ENCODE measurements around the gene KRTAP9-7. TPM values are rescaled to one million over a fixed set of nuclear protein-coding genes. Genes with fewer than 3 reads are reported as not detected.
"Not testable (repeated sequence)": the region's sequence is repeated elsewhere in the genome, so short reads cannot be mapped to it uniquely, and the experiment has no call there.

The KRTAP9-7 gene, protein sequence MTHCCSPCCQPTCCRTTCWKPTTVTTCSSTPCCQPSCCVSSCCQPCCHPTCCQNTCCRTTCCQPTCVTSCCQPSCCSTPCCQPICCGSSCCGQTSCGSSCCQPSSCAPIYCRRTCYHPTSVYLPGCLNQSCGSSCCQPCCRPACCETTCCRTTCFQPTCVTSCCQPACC
- total RNA-seq = not detected

- not testable (repeated sequence) for H3K27ac Mint-ChIP-seq, H3K27me3 Mint-ChIP-seq, H3K4me3 Mint-ChIP-seq, DNase-seq, H3K36me3 Mint-ChIP-seq, H3K4me1 Mint-ChIP-seq, H3K9me3 Mint-ChIP-seq
Observed at GRCh38 chr17:41275648-41276190, at the start of gene KRTAP9-7. Gene KRTAP9-7, plus strand, starts transcription at chr17:41275698. Its CDS starts 0 bp downstream, at chr17:41275698.

GRCh38 chr17:41226051-41226450, 49.4 kb upstream of the KRTAP9-7 start:
- no peaks in the 10 kb centered on the region for H3K4me1 Mint-ChIP-seq
- no peak overlapping the region for H3K4me3 Mint-ChIP-seq
- H3K9me3 Mint-ChIP-seq = no peaks in the 10 kb centered on the region

DNA sequence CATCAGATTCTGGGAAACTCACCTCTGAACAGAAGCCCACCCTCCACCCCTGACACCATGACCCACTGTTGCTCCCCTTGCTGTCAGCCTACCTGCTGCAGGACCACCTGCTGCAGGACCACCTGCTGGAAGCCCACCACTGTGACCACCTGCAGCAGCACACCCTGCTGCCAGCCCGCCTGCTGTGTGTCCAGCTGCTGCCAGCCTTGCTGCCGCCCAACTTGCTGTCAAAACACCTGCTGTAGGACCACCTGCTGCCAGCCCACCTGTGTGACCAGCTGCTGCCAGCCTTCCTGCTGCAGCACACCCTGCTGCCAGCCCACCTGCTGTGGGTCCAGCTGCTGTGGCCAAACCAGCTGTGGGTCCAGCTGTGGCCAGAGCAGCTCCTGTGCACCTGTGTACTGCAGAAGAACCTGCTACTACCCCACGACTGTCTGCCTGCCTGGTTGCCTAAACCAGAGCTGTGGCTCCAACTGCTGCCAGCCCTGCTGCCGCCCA, 48.9 kb upstream of the KRTAP9-7 start, which contains the start of gene KRTAP9-2:
Gene KRTAP9-2 (plus strand): TSS at position 51 of the 498 bp plus-strand sequence. CDS start 7 bp downstream, at position 58.
- not testable (repeated sequence) for H3K36me3 Mint-ChIP-seq, DNase-seq, H3K4me3 Mint-ChIP-seq, H3K27ac Mint-ChIP-seq, H3K27me3 Mint-ChIP-seq, H3K9me3 Mint-ChIP-seq, H3K4me1 Mint-ChIP-seq

More at GRCh38 chr17:41226051-41226450, 49.4 kb upstream of the KRTAP9-7 start:
- no peak for DNase-seq
- Mint-ChIP-seq H3K36me3 (no peaks in the 10 kb centered on the region), H3K27me3 (no peaks in the 10 kb centered on the region), H3K27ac (no peak overlapping the region)

- no peak for DNase-seq
- peaks cover 4% of the 10 kb centered on the region for H3K4me1 Mint-ChIP-seq
- no peak overlapping the region for H3K27ac Mint-ChIP-seq
- H3K4me3 Mint-ChIP-seq = no peak overlapping the region
- no peaks in the 10 kb centered on the region for H3K9me3 Mint-ChIP-seq
- H3K36me3 Mint-ChIP-seq = no peaks in the 10 kb centered on the region
- H3K27me3 Mint-ChIP-seq = no peaks in the 10 kb centered on the region
Observed at GRCh38 chr17:41230094-41230493, 45.4 kb upstream of the KRTAP9-7 start.

DNA sequence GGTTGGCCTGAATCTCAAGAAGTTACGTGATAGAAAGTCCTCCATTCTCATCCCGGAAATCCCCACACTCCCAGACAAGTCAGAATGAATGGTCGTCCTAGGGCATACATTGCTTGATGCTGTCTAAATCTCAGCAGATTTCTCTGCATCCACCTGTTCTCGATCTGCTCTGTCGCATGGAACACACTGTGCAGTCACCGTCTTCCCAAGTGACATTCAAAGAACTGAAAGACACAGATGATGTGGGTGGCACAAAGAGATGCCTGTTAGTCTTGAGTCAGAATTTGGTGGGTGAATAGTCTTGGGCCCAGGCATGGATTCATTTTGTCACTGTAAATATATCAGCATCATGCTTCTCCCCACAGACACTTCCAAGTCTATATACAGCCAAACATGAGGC, 43.8 kb upstream of the KRTAP9-7 start:
- Mint-ChIP-seq H3K36me3 (no peaks in the 10 kb centered on the region), H3K9me3 (no peaks in the 10 kb centered on the region), H3K27me3 (no peaks in the 10 kb centered on the region), H3K4me3 (no peak overlapping the region), H3K4me1 (peaks cover 4% of the 10 kb centered on the region), H3K27ac (no peak overlapping the region)
- DNase-seq = no peak

- not testable (repeated sequence) for H3K27ac Mint-ChIP-seq, DNase-seq, H3K4me1 Mint-ChIP-seq, H3K36me3 Mint-ChIP-seq, H3K4me3 Mint-ChIP-seq, H3K9me3 Mint-ChIP-seq, H3K27me3 Mint-ChIP-seq
Observed at GRCh38 chr17:41232399-41233105, 42.9 kb upstream of the KRTAP9-7 start, which contains the start of gene KRTAP9-3. Gene KRTAP9-3, plus strand, starts transcription at chr17:41232449. Its CDS starts 53 bp downstream, at chr17:41232502.

DNA sequence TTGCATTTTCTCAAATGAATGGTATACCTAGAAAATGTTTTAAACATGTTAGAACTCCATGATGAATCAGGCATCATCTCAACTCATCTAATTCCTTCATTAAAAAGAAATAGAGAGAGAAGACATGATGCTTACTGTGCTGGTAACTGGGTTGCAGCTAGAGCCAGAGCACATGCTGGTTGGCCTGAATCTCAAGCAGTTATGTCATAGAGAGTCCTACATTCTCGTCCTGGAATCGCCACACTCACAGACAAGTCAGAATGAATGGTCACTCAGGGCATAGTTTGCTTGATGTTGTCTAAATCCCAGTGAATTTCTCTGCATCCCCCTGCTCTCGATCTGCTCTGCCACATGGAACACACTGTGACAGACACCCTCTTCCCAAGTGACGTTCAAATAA, 38.4 kb upstream of the KRTAP9-7 start:
- H3K36me3 Mint-ChIP-seq, H3K4me3 Mint-ChIP-seq, H3K4me1 Mint-ChIP-seq, H3K27ac Mint-ChIP-seq, H3K27me3 Mint-ChIP-seq, DNase-seq, H3K9me3 Mint-ChIP-seq: not testable (repeated sequence)

DNA sequence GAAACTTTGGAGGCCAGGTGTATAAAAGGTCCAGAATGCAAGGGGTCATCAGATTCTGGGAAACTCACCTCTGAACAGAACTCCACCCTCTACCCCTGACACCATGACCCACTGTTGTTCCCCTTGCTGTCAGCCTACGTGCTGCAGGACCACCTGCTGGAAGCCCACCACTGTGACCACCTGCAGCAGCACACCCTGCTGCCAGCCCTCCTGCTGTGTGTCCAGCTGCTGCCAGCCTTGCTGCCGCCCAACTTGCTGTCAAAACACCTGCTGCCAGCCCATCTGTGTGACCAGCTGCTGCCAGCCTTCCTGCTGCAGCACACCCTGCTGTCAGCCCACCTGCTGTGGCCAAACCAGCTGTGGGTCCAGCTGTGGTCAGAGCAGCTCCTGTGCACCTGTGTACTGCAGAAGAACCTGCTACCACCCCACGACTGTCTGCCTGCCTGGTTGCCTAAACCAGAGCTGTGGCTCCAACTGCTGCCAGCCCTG, 37.5 kb upstream of the KRTAP9-7 start, which contains the start of gene KRTAP9-8:
Gene KRTAP9-8 (plus strand): TSS at position 51 of the 489 bp plus-strand sequence. CDS start 53 bp downstream, at position 104.
- not testable (repeated sequence) for H3K36me3 Mint-ChIP-seq, H3K4me3 Mint-ChIP-seq, H3K27ac Mint-ChIP-seq, H3K4me1 Mint-ChIP-seq, DNase-seq, H3K9me3 Mint-ChIP-seq, H3K27me3 Mint-ChIP-seq

DNA sequence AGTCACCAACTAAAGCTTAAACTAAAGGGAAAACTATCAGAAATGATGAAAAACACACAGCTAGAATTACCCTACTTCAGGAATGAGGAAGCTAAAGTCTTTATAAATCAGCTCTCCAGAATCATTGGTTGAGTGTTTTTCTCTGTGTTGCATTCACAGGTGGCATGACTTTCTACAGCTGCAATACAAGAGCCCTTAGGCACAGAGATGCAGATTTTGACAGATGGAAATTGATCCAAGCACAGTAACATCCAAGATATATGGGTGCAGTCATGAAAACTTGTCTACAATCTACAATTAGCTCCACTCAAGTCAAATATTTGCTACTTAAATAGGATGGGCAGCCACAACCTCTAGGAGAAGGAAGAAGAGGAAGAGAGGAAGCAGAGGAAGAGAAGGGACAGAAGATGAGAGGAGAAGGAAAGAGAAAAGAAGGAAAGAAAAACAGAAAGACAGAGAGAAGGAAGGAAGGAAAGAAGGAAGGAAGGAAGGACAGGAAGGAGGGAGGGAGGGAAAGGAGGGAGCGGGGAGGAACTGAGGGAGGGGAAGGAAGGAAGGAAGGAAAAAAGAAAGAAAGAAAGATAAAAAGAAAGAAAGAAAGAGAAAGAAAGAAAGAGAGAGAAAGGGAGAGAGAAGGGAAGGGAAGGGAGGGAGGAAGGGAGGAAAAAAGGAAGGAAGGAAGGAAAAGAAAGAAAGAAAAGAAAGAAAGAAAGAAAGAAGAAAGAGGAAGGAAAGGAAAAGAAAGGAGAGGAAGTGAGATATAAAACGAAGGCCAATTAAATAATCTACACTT, 28.3 kb upstream of the KRTAP9-7 start:
- H3K4me1 Mint-ChIP-seq, H3K9me3 Mint-ChIP-seq, DNase-seq, H3K27me3 Mint-ChIP-seq, H3K4me3 Mint-ChIP-seq, H3K27ac Mint-ChIP-seq, H3K36me3 Mint-ChIP-seq: not testable (repeated sequence)

DNA sequence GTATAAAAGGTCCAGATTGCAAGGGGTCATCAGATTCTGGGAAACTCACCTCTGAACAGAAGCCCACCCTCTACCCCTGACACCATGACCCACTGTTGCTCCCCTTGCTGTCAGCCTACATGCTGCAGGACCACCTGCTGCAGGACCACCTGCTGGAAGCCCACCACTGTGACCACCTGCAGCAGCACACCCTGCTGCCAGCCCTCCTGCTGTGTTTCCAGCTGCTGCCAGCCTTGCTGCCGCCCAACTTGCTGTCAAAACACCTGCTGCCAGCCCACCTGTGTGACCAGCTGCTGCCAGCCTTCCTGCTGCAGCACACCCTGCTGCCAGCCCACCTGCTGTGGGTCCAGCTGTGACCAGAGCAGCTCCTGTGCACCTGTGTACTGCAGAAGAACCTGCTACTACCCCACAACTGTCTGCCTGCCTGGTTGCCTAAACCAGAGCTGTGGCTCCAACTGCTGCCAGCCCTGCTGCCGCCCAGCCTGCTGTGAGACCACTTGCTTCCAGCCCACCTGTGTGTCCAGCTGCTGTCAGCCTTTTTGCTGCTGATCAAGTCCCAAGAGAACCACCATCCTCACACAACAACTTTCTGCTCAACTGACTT, 25.8 kb upstream of the KRTAP9-7 start, which contains the start of gene KRTAP9-4:
Gene KRTAP9-4 (plus strand): TSS at position 51 of the 604 bp plus-strand sequence. CDS start 34 bp downstream, at position 85.
- DNase-seq, H3K27me3 Mint-ChIP-seq, H3K4me1 Mint-ChIP-seq, H3K36me3 Mint-ChIP-seq, H3K27ac Mint-ChIP-seq, H3K9me3 Mint-ChIP-seq, H3K4me3 Mint-ChIP-seq: not testable (repeated sequence)

- DNase-seq = no peak
- Mint-ChIP-seq H3K27ac (no peak overlapping the region), H3K9me3 (no peaks in the 10 kb centered on the region), H3K36me3 (no peaks in the 10 kb centered on the region), H3K4me1 (peaks cover 1% of the 10 kb centered on the region), H3K4me3 (no peak overlapping the region), H3K27me3 (no peaks in the 10 kb centered on the region)
Observed at GRCh38 chr17:41251261-41251660, 24.2 kb upstream of the KRTAP9-7 start.

- Mint-ChIP-seq H3K4me3 (no peak overlapping the region), H3K9me3 (no peaks in the 10 kb centered on the region), H3K27ac (no peak overlapping the region), H3K27me3 (no peaks in the 10 kb centered on the region), H3K36me3 (no peaks in the 10 kb centered on the region), H3K4me1 (peaks cover 1% of the 10 kb centered on the region)
- DNase-seq = no peak
Observed at GRCh38 chr17:41254861-41255260, 20.6 kb upstream of the KRTAP9-7 start.

DNA sequence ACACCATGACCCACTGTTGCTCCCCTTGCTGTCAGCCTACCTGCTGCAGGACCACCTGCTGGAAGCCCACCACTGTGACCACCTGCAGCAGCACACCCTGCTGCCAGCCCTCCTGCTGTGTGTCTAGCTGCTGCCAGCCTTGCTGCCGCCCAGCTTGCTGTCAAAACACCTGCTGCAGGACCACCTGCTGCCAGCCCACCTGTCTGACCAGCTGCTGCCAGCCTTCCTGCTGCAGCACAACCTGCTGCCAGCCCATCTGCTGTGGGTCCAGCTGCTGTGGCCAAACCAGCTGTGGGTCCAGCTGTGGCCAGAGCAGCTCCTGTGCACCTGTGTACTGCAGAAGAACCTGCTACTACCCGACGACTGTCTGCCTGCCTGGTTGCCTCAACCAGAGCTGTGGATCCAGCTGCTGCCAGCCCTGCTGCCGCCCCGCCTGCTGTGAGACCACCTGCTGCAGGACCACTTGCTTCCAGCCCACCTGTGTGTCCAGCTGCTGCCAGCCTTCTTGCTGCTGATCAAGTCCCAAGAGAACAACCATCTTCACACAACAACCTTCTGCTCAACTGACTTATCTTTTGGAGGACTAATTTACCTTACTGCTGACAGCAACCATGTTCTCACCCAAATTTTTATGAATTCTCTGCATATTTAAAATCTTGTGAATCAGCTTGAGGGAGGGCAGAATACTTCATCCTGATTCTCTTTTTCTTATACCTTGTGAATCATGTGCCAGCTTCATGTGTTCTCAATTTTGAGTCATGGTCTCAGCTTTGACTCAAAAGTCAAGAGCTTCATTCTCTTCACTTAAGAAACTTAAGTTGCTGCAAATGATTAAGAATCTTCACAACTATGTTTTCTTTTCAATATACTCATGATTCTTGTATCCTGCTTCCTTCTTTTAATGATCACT, 19.9 kb upstream of the KRTAP9-7 start, which contains the start of gene KRTAP9-9:
Gene KRTAP9-9 (plus strand): TSS at position 4 of the 910 bp plus-strand sequence.
- not testable (repeated sequence) for H3K4me1 Mint-ChIP-seq, H3K27ac Mint-ChIP-seq, DNase-seq

More for the DNA sequence above, 19.9 kb upstream of the KRTAP9-7 start, which contains the start of gene KRTAP9-9:
- H3K4me3 Mint-ChIP-seq, H3K9me3 Mint-ChIP-seq, H3K36me3 Mint-ChIP-seq, H3K27me3 Mint-ChIP-seq: not testable (repeated sequence)

Data from activated naive CD8-positive, alpha-beta T cell treated with anti-CD3 and anti-CD28 coated beads for 36 hours (primary cell).